ENCODE data around the gene HEXB. TPM values are rescaled to one million over a fixed set of nuclear protein-coding genes. Genes with fewer than 3 reads are reported as not detected.

HEXB gene
- total RNA-seq, 2 experiments from 2014 or later: 68.5 to 70.6 TPM

DNA sequence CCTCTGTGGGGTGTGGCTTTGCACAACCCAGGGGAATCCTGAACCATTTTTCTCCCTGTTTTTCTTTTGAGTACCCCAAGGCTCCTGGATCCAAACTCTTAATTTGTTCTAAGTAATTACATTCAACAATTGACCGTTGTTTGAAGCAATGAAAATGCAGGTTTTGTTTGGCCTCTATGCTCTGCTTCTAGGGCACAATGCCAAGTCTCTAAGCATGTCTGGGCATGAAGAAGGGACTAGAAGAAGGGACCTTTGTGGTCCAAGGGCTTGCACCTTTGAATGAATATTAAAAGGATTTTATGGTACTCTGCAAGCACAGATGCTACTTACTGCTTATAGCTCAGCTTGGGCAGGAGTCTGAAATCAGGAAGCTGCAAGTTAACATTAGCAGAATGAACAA, 37.9 kb upstream of the HEXB start:
- no peaks in the 10 kb centered on the region for H3K36me3 Mint-ChIP-seq
- H3K4me3 Mint-ChIP-seq: no peak overlapping the region
- POLR2A ChIA-PET: no interaction called here
- H3K9me3 Mint-ChIP-seq: no peaks in the 10 kb centered on the region
- DNase-seq: no peak
- H3K27ac Mint-ChIP-seq: no peak overlapping the region
- H3K27me3 Mint-ChIP-seq: peaks cover 49% of the 10 kb centered on the region
- H3K4me1 Mint-ChIP-seq: peaks cover 4% of the 10 kb centered on the region
- no peak for ATAC-seq (ENCODE audit: low read depth)

DNA sequence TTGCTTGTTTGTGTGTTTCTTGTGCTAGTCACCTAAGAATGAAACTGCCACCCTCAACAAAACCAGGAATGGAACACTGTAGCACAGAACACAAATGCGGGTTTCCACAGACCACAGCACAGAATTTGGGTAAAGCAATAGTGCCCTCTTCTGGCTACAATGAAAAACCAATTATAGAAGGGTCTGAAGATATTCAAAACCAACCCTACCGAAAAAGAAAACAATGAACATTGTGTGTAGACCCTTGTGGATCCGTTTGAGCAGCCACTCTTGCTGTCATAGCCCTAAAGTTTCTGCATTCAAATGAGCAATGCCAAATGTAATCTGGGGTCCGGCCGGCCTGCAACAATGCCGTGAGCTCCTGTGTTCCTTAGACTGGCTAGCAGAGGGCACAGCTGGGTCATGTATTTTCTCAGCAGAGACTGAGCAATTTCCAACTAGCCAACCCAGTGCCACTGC, 36.2 kb upstream of the HEXB start:
- peaks cover 3% of the 10 kb centered on the region for H3K4me1 Mint-ChIP-seq
- H3K27me3 Mint-ChIP-seq: peaks cover 35% of the 10 kb centered on the region
- POLR2A ChIA-PET: no interaction called here
- no peak overlapping the region for H3K27ac Mint-ChIP-seq
- no peaks in the 10 kb centered on the region for H3K9me3 Mint-ChIP-seq
- ATAC-seq (ENCODE audit: low read depth) (peak; percentile 63), DNase-seq (no peak)
- no peak overlapping the region for H3K4me3 Mint-ChIP-seq
- no peaks in the 10 kb centered on the region for H3K36me3 Mint-ChIP-seq

DNA sequence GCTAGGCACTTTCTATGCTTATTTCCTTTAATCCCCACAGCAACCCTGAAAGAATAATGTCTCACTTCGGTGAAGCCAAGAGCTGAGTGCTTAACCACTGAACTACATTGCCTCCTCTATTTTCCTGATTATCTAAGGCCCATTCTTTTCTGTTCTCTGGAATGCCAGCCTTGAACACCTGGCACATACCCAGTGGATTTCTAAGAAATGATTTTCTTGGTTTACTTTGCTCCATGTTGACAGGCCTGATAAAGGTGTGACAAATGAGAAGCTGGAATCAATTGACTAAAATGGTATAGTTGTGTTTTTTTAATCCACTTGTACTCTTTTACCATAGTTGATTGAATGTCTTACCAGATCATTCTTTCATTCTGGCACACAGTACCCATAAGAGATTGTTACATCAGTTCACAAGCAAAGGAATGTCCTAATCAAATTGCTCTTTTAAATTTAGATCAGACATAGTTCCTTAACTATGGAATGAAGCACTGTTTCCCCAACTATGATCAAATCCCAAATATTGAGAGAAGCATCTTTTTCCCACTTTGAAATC, 35.5 kb upstream of the HEXB start:
- no peak for DNase-seq
- POLR2A ChIA-PET: no interaction called here
- H3K27ac Mint-ChIP-seq: no peak overlapping the region
- peaks cover 3% of the 10 kb centered on the region for H3K4me1 Mint-ChIP-seq
- no peak overlapping the region for H3K4me3 Mint-ChIP-seq
- ATAC-seq (ENCODE audit: low read depth): no peak
- no peaks in the 10 kb centered on the region for H3K9me3 Mint-ChIP-seq
- no peaks in the 10 kb centered on the region for H3K36me3 Mint-ChIP-seq
- H3K27me3 Mint-ChIP-seq: peaks cover 34% of the 10 kb centered on the region

DNA sequence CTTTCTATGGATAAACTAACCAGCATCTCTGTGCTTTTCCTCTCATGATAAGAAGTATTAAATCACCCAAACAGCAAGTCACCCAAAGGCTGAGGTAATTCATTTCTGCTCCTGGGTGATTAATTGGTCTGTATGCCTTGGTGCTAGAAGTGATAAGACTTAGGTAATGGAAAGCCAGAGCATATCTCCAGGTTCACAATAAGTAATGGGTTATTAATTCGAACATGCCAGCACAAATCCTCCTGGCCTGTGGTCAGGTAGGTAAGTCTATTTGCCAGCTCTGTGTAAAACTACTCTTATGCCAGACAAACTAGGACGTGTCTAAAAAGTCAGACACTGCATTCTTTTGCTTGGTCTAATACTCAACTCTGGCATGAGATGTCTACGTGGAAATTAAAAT, 33.3 kb upstream of the HEXB start:
- H3K36me3 Mint-ChIP-seq: no peaks in the 10 kb centered on the region

DNA sequence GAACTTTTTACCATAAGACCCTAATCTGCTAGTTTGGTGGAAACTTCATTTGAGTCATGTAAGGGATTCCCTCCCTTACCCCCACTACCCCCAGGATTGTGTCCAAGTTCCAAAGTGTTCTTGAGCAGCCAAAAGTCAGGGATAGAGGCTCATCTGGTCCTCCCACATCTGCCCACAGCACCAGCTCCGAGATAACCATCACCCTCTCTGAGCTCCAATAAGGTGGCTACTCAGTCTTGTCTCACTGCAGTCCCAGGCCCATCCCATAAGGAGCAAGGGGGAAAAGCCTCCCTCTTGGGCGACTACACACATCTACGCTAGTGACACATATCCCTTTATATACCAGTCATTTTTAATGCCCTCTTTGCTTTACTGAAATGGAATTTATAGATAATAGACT, 32.5 kb upstream of the HEXB start:
- no peak overlapping the region for H3K4me3 Mint-ChIP-seq
- H3K36me3 Mint-ChIP-seq: no peaks in the 10 kb centered on the region

More for the DNA sequence above, 33.3 kb upstream of the HEXB start:
- Mint-ChIP-seq H3K4me1 (peaks cover 3% of the 10 kb centered on the region), H3K27me3 (peaks cover 28% of the 10 kb centered on the region), H3K4me3 (no peak overlapping the region), H3K27ac (no peak overlapping the region), H3K9me3 (no peaks in the 10 kb centered on the region)
- POLR2A ChIA-PET: no interaction called here
- ATAC-seq (ENCODE audit: low read depth) (no peak), DNase-seq (no peak)

DNA sequence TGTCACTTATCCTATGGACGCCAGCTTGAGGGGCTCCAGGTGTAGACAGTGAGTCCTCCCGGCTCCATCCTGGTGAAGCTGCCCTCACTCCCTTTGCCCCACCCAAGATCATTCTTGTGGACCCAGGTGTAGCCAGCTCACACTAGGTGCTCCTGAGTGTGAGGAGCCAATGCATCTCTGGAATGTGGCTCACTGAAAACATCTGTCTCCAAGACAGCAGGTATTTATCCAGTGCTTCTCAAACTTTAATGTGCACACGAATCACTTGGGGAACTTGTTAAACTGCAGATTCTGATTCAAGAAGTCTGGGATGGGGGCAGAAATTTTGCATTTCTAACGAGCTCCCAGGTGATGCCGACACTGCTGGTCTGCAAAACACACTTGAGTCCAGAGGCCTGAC, 31.0 kb upstream of the HEXB start:
- H3K4me3 Mint-ChIP-seq: no peak overlapping the region
- no peaks in the 10 kb centered on the region for H3K9me3 Mint-ChIP-seq
- DNase-seq (no peak), ATAC-seq (ENCODE audit: low read depth) (no peak)
- POLR2A ChIA-PET: no interaction called here
- no peak overlapping the region for H3K27ac Mint-ChIP-seq
- H3K36me3 Mint-ChIP-seq: no peaks in the 10 kb centered on the region
- H3K27me3 Mint-ChIP-seq: peaks cover 14% of the 10 kb centered on the region
- H3K4me1 Mint-ChIP-seq: no peaks in the 10 kb centered on the region

More for the DNA sequence above, 32.5 kb upstream of the HEXB start:
- DNase-seq: no peak
- peaks cover 3% of the 10 kb centered on the region for H3K4me1 Mint-ChIP-seq
- no peak overlapping the region for H3K27ac Mint-ChIP-seq
- peaks cover 22% of the 10 kb centered on the region for H3K27me3 Mint-ChIP-seq
- no peaks in the 10 kb centered on the region for H3K9me3 Mint-ChIP-seq
- POLR2A ChIA-PET: no interaction called here
- no peak for ATAC-seq (ENCODE audit: low read depth)

DNA sequence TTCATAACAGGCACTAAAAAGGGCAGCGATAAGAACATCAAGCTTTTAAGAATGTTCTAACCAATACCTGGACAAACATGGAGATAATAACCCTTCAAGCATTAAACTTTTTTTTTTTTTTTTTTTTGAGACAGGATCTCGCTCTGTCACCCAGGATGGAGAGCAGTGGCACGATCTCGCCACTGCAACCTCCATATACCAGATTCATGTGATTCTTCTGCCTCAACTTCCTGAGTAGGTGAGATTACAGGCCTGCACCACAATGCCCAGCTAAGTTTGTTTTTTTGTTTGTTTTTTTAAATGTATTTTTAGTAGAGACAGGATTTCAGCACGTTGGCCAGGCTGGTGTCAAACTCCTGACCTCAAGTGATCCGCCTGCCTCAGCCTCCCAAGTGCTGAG, 29.8 kb upstream of the HEXB start:
- H3K27me3 Mint-ChIP-seq: peaks cover 10% of the 10 kb centered on the region
- H3K36me3 Mint-ChIP-seq: no peaks in the 10 kb centered on the region
- no peaks in the 10 kb centered on the region for H3K9me3 Mint-ChIP-seq
- DNase-seq: no peak
- no peak for ATAC-seq (ENCODE audit: low read depth)
- H3K4me3 Mint-ChIP-seq: no peak overlapping the region
- POLR2A ChIA-PET: interaction anchor here (0.8 kb wide), 1 partner anchor 16 kb away, joined by 3 read pairs; no protein-coding TSS in a partner anchor
- no peak overlapping the region for H3K27ac Mint-ChIP-seq
- H3K4me1 Mint-ChIP-seq: no peaks in the 10 kb centered on the region

DNA sequence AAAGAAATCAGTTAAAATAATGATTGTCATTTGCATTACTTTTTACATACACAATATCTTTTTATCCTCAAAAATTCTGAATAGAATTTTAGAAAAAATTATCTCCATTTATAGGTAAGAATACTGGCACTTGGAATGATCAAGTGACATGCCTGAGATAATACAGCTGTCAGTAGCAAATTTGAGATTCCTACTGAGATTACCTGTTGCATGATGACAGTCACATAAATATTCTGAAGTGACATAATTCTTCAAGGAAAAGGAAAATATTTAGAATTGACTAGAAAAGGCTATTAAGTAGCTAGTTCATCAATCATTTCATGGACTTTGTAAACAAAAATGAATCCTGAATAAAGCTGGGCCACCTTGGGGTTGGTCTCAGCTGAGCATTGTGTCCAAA, 29.3 kb upstream of the HEXB start:
- DNase-seq (no peak), ATAC-seq (ENCODE audit: low read depth) (no peak)
- H3K27me3 Mint-ChIP-seq: peaks cover 9% of the 10 kb centered on the region
- H3K4me1 Mint-ChIP-seq: no peaks in the 10 kb centered on the region
- H3K36me3 Mint-ChIP-seq: no peaks in the 10 kb centered on the region
- no peak overlapping the region for H3K27ac Mint-ChIP-seq
- H3K9me3 Mint-ChIP-seq: no peaks in the 10 kb centered on the region
- H3K4me3 Mint-ChIP-seq: no peak overlapping the region
- POLR2A ChIA-PET: no interaction called here

DNA sequence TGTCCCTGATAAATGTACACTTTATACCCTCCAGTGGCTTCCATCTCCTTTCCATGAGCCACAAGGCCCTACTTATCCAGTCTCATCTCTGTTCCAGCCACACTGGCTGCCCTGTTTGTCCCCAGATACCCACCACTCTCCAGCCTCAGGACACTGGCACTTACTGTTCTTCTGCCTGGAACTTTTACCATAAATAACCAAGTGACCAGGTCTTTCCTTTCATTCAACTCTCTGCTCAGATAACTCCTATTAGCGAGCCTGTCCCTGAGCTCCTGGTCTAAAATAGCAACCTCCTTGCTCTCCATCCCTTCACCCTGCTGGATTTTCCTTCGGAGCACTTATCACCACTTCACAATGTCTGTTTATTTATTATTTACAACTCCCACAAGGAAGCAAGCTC, 27.9 kb upstream of the HEXB start:
- DNase-seq: no peak
- POLR2A ChIA-PET: no interaction called here
- Mint-ChIP-seq H3K27me3 (peaks cover 12% of the 10 kb centered on the region), H3K9me3 (no peaks in the 10 kb centered on the region), H3K27ac (no peak overlapping the region), H3K36me3 (no peaks in the 10 kb centered on the region), H3K4me1 (no peaks in the 10 kb centered on the region), H3K4me3 (no peak overlapping the region)
- ATAC-seq (ENCODE audit: low read depth): no peak

DNA sequence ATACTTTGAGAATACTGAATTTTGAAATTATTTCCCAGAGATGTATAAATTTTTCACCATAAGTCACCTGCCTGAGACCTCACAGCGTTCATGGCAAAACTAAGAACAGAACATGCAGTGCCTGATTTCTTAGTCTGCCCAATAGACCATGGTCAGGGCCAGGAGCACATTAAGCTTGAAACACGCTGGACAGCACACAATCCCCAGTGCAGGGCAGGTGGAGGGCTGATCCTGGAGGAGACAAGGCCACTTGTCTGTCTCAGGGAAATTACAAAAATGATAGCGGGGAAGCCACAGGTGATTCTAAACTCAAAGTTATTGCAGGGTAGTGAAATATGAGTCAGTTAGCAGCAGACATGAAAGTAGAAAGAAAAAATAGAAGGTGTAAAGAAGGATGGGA, 25.9 kb upstream of the HEXB start:
- POLR2A ChIA-PET: no interaction called here
- no peaks in the 10 kb centered on the region for H3K36me3 Mint-ChIP-seq
- H3K27ac Mint-ChIP-seq: no peak overlapping the region
- ATAC-seq (ENCODE audit: low read depth): no peak
- no peaks in the 10 kb centered on the region for H3K9me3 Mint-ChIP-seq
- no peaks in the 10 kb centered on the region for H3K4me1 Mint-ChIP-seq
- H3K27me3 Mint-ChIP-seq: peaks cover 16% of the 10 kb centered on the region
- DNase-seq: no peak
- H3K4me3 Mint-ChIP-seq: no peak overlapping the region

DNA sequence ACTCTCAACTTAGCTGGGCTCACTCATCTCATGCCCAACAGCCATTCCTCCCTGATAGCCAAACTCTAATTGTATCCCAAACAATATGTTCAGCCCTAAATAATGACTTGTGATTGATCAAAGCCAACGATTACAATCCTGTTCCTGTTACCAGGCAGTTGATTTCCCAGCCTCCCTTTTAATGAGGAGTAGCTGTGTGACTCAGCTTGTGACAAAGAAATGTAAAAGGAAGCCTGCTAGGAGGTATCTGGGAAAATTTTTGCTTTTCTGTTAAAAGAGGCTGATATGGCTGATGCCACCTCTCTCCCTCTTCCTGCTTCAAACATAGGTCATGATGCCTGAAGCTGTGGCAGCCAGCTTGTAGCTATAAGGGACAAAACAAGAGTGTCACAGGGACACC, 24.9 kb upstream of the HEXB start:
- H3K36me3 Mint-ChIP-seq: no peaks in the 10 kb centered on the region
- no peak for ATAC-seq (ENCODE audit: low read depth)
- H3K27me3 Mint-ChIP-seq: peaks cover 22% of the 10 kb centered on the region
- H3K9me3 Mint-ChIP-seq: no peaks in the 10 kb centered on the region
- H3K27ac Mint-ChIP-seq: no peak overlapping the region
- no peak overlapping the region for H3K4me3 Mint-ChIP-seq
- no peaks in the 10 kb centered on the region for H3K4me1 Mint-ChIP-seq
- POLR2A ChIA-PET: no interaction called here
- no peak for DNase-seq

DNA sequence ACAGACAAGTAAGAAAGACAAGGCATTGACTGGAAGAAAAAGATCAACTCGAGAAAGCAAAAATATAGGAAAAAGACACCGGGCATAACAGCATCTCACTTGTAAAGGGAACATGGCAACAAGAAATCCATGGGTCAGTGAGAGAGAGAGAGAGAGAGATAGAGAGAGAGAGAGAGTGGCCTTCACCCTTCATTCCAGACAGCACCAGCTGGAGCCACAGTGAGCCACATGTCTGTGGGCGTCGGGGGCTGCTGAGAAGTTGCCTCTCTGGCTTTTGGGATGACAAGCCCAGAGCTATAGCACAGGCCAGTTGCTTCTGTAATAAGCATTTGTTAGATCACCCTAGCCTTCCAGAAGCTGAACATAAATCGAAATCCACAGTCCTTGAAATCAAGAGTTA, 24.2 kb upstream of the HEXB start:
- H3K27me3 Mint-ChIP-seq: peaks cover 30% of the 10 kb centered on the region
- POLR2A ChIA-PET: no interaction called here
- ATAC-seq (ENCODE audit: low read depth) (no peak), DNase-seq (no peak)
- H3K27ac Mint-ChIP-seq: no peak overlapping the region
- no peaks in the 10 kb centered on the region for H3K9me3 Mint-ChIP-seq
- no peaks in the 10 kb centered on the region for H3K36me3 Mint-ChIP-seq
- H3K4me1 Mint-ChIP-seq: no peaks in the 10 kb centered on the region
- H3K4me3 Mint-ChIP-seq: no peak overlapping the region

DNA sequence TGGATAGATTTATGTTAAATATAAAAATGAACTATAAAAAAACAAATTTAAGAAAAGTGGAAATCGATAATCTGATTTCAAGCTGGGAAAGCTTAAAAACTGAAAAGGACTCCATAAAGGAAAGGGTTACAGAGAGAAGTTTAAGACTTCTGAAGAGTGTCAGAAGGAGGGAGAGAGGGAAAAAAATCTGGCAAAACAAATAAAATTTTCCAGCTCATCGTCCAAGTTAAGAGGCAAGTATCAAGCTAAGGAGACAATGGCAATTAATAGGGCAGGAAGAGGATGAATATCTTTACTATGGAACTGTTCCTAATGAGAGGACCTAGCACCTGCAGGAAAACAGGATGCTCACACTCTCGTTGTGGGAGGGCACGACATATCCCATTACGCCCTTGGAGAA, 20.5 kb upstream of the HEXB start:
- POLR2A ChIA-PET: no interaction called here
- H3K36me3 Mint-ChIP-seq: no peaks in the 10 kb centered on the region
- H3K27ac Mint-ChIP-seq: no peak overlapping the region
- no peak for DNase-seq
- H3K4me3 Mint-ChIP-seq: no peak overlapping the region
- H3K27me3 Mint-ChIP-seq: peaks cover 33% of the 10 kb centered on the region
- no peak for ATAC-seq (ENCODE audit: low read depth)
- H3K9me3 Mint-ChIP-seq: no peaks in the 10 kb centered on the region
- H3K4me1 Mint-ChIP-seq: no peaks in the 10 kb centered on the region

DNA sequence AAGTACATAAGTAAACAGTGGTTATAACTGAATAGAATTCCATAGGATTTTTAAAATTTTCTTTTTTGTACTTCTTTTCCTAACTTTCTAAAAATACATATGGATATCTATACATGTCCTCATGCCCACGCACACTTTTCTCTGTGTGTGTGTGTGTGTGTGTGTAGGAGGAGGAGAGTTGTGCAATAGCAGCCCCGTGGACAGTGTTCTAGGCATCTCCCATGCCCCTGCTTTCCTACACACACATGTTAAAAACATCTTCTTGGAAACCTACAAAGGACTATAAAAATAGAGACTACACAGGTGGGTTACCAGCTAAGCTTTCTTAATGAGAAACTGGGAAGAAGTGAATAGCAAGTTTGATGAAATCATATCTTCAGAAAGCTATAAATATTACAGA, 19.8 kb upstream of the HEXB start:
- H3K9me3 Mint-ChIP-seq: no peaks in the 10 kb centered on the region
- H3K36me3 Mint-ChIP-seq: no peaks in the 10 kb centered on the region
- H3K27me3 Mint-ChIP-seq: peaks cover 31% of the 10 kb centered on the region
- H3K27ac Mint-ChIP-seq: no peak overlapping the region
- H3K4me1 Mint-ChIP-seq: no peaks in the 10 kb centered on the region
- ATAC-seq (ENCODE audit: low read depth) (no peak), DNase-seq (no peak)
- no peak overlapping the region for H3K4me3 Mint-ChIP-seq
- POLR2A ChIA-PET: no interaction called here

DNA sequence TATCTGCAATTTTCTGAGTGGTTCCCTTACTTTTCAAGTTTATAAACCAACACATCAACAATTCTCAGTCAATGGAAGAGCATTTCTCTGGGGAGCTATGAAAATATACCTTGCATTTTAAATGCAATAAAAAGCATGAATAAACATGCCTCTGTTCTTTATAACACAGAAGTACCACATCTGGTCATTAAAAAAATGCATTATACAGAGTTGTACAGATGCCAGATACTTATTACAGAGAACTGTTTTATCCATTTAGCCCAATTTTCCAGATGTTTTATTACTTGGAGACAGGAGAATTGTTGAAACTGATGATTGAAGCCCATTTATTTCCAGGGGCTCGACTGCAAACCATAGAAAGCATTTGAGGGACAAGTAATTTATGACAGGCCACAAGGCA, 19.2 kb upstream of the HEXB start:
- Mint-ChIP-seq H3K4me3 (no peak overlapping the region), H3K27me3 (peaks cover 27% of the 10 kb centered on the region), H3K36me3 (no peaks in the 10 kb centered on the region), H3K27ac (no peak overlapping the region), H3K9me3 (no peaks in the 10 kb centered on the region), H3K4me1 (no peaks in the 10 kb centered on the region)
- DNase-seq (no peak), ATAC-seq (ENCODE audit: low read depth) (no peak)
- POLR2A ChIA-PET: no interaction called here

All from activated naive CD8-positive, alpha-beta T cell treated with anti-CD3 and anti-CD28 coated beads, Interleukin-2, amount 10 ng/mL, durations not matched to agents 7 days and 5 days (primary cell).